Activated T-cell treated with anti-CD3 and anti-CD28 coated beads, Interleukin-2, amount 50 U/mL, for 1 hour (primary cell): Measurements from ENCODE around the gene SNAP29.
"Not testable (repeated sequence)": the region's sequence is repeated elsewhere in the genome, so short reads cannot be mapped to it uniquely, and the experiment has no call there.

ENCODE experiments used
- DNase-seq: peaks from one replicate; pipeline ENCODE4 v3.0.0-alpha.2; 2020

The SNAP29 gene

GRCh38 chr22:20867179-20868024, 8.6 kb downstream of the SNAP29 start:
- no peak for DNase-seq

GRCh38 chr22:20868025-20868962, 9.5 kb downstream of the SNAP29 start:
- no peak for DNase-seq

DNA sequence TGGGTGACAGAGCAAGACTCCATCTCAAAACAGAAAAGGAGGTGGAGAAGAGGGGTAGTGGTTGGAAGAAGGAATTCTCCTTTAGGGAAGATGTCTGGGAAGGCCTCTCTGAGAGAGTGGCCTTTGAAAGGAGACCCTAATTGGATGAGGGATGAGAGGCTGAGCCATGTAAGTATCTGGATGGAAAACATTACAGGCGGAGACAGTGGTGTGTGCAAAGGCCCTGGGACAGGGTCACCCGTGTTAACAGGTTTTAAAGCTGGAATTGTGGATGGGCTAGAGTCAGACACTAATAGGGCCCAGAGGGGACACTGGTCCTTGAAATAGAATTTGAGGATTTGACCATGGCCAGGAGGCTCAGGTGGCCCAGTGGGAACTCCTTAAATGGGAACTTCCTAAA, 10.4 kb downstream of the SNAP29 start:
- no peak for DNase-seq

DNA sequence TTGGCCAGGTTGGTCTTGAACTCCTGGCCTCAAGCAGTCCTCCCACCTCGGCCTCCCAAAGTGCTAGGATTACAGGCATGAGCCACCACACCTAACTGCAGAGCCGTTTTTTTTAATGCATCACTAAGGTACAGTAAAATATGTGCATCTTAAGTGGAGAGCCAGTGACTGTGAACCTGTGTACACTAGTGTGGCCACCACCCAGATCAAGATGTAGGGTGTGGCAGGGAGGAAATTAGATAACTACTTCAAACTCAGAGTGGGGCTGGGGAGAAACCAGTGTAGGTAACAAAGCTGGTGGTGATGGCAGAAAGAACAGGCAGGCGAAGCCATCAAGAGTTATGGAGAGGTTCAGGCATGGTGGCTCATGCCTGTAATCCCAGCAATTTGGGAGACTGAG, 14.4 kb downstream of the SNAP29 start:
- no peak for DNase-seq

DNA sequence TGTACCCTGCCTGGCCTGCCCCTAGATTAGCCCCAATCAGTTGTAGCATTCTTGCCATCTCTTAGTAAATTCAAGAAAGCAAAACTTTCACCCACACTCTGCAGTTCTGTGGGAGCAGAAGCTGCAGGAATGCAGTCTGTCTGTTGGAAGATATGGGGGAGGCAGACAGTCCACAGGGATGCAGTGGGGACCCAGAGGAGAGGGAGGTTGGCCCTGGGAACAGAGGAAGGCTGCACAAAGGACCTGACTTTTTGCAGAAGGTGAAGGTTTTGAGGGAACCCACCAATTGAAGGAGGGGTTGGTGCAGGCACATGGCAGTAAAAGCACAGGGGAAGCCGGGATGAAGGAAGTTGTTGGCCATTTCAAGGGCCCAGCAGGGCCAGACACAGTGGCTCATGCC, 16.5 kb downstream of the SNAP29 start:
- DNase-seq: no peak

DNA sequence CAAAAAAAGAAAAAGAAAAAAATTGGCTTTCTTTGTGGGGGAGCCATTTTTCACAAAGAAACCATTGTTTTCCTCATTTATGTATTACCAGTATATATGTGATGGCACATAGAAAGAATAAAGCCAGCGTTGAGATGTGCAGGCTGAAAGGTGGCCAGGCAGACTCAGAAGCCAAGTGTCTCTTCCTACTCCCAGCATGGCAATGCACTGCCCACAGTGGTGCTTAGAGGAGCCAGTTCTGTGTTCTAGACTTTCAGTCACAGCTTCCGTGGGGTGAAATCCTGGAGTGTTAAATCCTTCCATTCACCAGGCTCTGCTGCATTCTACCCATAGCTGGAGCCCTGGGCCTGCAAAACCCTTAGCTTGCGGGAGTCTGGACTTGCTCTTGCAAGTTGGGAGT, 18.9 kb downstream of the SNAP29 start:
- DNase-seq: no peak

DNA sequence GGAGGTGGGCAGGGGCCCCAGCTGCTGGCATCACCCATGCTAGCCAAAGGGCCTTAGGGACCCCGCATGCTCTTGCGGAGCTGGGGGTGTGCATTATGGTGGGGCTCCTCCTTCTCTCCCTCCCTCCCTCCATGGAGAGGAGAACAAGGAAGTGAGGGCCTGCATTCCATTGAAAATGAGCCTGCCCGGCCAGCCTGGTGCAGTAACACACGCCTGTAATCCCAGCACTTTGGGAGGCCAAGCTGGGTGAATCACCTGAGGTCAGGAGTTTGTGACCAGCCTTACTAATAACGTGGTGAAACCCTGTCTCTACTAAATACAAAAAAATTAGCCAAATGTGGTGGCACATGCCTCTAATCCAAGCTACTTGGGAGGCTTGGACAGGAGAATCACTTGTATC, 22.4 kb downstream of the SNAP29 start:
- no peak for DNase-seq

DNA sequence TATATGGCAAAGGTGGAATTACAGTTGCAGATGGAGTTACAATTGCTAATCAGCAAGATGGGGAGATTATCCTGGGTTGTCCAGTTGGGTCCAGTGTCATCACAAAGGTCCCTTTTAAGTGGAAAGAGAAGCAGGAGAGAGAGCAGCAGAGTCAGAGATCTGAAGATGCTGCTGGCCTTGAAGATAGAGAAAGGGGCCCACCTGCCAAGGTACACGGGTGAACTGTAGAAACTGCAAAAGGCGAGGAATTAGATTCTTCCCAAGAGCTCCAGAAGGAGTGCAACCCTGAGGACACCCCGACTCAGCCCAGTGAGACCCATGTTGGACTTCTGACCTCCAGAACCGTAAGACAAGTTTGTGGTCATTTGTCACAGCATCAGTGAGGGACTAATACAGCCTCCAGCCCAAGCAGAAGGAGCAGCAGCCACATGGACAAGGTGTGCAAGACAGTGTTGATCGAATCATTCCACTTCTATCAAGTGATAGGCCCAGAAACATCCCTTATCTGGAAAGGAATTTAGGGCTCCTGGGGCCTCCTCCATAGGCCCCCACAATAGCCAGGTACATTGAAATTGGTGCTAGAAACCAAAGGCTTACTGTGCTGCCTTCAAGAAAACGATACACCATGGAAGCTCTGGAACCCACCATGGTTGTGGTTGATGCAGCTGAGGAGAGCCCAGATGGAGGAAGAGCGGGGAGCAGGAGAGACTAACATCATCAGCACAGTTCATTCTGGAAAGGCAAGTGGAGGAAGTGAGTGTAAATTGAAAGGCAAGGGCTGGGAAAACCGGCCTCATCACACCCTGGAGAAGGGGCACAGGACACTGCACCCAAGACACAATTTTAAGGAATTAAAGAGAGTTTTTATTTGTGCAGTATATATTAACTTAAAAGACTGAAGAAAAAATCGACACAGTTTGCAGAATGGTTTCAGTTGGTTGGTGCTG, 23.3 kb downstream of the SNAP29 start:
- no peak for DNase-seq

DNA sequence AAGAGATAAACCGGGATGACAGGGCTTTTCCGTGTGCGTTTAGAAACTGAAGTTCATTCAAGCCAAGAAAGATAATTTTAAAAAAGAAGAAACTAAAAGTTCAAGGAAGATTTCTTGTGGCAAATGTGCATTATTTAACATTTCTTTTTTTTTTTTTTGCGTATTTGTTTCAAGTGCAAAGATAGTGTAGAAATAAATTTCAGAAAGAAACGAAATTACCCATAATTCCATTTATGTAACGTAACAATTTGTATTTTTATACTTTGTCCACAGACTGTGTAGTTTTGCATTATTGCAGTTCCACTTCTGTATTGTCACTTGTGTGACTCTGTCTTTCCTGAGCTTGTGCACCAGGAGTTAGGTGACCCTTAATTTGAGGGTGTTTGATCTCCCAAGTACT, 24.0 kb downstream of the SNAP29 start:
- no peak for DNase-seq

DNA sequence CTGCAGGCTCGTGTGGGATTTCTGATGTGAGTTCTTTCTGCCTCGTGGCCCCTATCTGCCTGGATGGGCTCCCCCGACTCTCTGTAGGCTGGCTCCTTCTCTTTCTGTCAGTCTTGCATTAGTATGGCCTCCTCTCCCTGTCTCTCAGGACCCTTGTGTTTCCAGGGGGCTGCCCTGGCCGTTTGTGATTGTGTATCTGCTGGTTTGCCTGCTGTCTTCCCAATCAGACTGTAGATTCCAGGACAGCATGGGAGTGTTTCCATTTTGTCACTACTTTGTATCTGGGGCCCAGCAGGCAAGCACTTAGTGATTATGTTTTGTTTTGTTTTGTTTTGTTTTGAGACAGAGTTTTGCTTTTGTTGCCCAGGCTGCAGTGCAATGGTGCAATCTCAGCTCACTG, 25.6 kb downstream of the SNAP29 start:
- DNase-seq: no peak

GRCh38 chr22:20885017-20885556, 26.3 kb downstream of the SNAP29 start:
- DNase-seq: no peak

- peak; percentile 43 for DNase-seq
Measured at GRCh38 chr22:20885557-20886323, 26.9 kb downstream of the SNAP29 start.

DNA sequence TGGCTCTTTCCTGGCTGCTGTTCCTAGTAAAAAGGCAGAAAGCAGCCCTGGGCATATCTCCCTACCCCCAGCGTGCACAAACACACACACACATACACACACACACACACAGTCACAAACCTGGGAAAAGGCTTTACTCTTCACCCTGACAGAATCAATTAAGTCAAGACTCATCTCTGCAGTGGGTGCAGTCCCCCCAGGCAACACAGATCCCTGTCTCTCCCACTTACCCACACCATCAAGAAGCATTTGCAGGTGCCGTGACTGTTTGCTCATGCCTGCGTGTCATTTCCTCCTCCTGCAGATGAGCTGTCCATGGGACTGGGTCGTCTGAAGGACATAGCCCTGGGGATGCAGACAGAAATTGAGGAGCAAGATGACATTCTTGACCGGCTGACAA, 28.6 kb downstream of the SNAP29 start:
- DNase-seq: no peak

- no peak for DNase-seq
Measured at GRCh38 chr22:20889025-20889704, 30.4 kb downstream of the SNAP29 start.

- DNase-seq: no peak
Measured at GRCh38 chr22:20889904-20890540, 31.2 kb downstream of the SNAP29 start.

- DNase-seq: no peak
Measured at GRCh38 chr22:20890975-20891374, 32.2 kb downstream of the SNAP29 start.

DNA sequence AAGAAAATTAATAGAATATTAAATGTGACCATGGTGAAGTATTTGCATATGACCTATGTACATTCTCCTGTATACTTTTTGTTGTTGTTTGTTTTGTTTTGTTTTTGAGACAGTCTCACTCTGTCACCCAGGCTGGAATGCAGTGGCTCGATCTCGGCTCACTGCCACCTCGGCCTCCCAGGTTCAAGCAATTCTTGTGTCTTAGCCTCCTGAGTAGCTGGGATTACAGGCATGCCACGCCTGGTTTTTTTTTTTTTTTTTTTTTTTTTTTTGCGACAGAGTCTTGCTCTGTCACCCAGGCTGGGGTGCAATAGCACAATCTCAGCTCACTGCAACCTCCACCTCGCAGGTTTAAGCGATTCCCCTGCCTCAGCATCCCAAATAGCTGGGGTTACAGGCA, 38.9 kb downstream of the SNAP29 start:
- not testable (repeated sequence) for DNase-seq

DNA sequence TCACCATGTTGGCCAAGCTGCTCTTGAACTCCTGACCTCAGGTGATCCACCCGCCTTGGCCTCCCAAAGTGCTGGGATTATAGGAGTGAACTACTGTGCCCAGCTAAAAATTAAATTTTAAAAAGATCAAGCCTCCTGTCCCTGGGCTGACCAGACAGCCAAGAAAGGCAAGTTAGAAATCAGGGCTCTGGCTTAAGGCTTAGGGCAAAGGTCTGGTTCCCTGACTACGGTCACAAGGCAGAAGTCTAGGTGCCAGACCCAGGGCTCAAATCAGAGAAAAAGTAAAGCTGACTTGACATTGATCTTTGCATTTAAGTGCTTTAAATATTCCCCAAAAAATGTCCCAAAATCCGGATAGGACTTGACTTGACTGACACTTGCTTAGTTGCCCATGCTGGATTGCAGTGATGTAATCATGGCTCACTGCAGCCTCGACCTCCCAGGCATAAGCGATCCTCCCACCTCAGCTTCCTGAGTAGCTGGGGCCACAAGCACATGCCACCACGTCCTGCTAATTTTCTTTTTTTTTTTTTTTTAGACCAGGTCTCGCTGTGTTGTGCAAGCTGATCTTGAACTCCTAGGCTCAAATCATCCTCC, 41.1 kb downstream of the SNAP29 start:
- no peak for DNase-seq

GRCh38 chr22:20901093-20902033, 42.6 kb downstream of the SNAP29 start:
- DNase-seq: not testable (repeated sequence)
